Activated naive CD8-positive, alpha-beta T cell treated with anti-CD3 and anti-CD28 coated beads, Interleukin-2, amount 50 U/mL, for 24 hours (primary cell): ENCODE results near the gene MAGEB3.
"Not testable (repeated sequence)": the region's sequence is repeated elsewhere in the genome, so short reads cannot be mapped to it uniquely, and the experiment has no call there.

Experiments
- ATAC-seq: fragments of 150-1000 bp; cut with Tn5 transposase; one replicate; pipeline ENCODE4 v1.10.0; 2021
- DNase-seq: peaks from one replicate; pipeline ENCODE4 v3.0.0; 2021
- H3K27ac Mint-ChIP-seq: one replicate; pipeline ENCODE4 v1.8.0; 2021; ENCODE audit warnings: mild to moderate bottlenecking, mixed read lengths
- H3K27me3 Mint-ChIP-seq: one replicate; pipeline ENCODE4 v1.8.0; 2021; ENCODE audit warnings: mixed read lengths
- H3K36me3 Mint-ChIP-seq: one replicate; pipeline ENCODE4 v1.8.0; 2021; ENCODE audit warnings: low read depth, mixed read lengths
- H3K4me1 Mint-ChIP-seq: one replicate; pipeline ENCODE4 v1.8.0; 2021; ENCODE audit warnings: mixed read lengths
- H3K4me3 Mint-ChIP-seq: one replicate; pipeline ENCODE4 v1.8.0; 2021; ENCODE audit warnings: mild to moderate bottlenecking, moderate library complexity, mixed read lengths
- H3K9me3 Mint-ChIP-seq: one replicate; pipeline ENCODE4 v1.8.0; 2021; ENCODE audit warnings: mixed read lengths

The MAGEB3 gene

GRCh38 chrX:30230395-30230794 is at the start of gene MAGEB3:
MAGEB3 (plus strand) TSS chrX:30230657; CDS start chrX:30235925, 5,268 bp downstream.
- H3K4me1 Mint-ChIP-seq = no peaks in the 10 kb centered on the region
- no peak within 1 kb of the TSS for H3K27ac Mint-ChIP-seq
- DNase-seq (no peak), ATAC-seq (no peak)
- no peak within 1 kb of the TSS for H3K4me3 Mint-ChIP-seq
- no peaks in the 10 kb centered on the region for H3K9me3 Mint-ChIP-seq
- no peaks in the 10 kb centered on the region for H3K27me3 Mint-ChIP-seq
- H3K36me3 Mint-ChIP-seq = no peaks in the 10 kb centered on the region

- Mint-ChIP-seq H3K9me3 (no peaks in the 10 kb centered on the region), H3K27ac (no peak overlapping the region), H3K4me1 (no peaks in the 10 kb centered on the region), H3K36me3 (no peaks in the 10 kb centered on the region), H3K27me3 (no peaks in the 10 kb centered on the region), H3K4me3 (no peak overlapping the region)
- no peak for DNase-seq
- ATAC-seq = no peak
These were observed 49.1 kb upstream of the MAGEB3 start for GRCh38 chrX:30181353-30181752.

- Mint-ChIP-seq H3K9me3 (no peaks in the 10 kb centered on the region), H3K4me1 (no peaks in the 10 kb centered on the region), H3K27ac (no peak overlapping the region), H3K36me3 (no peaks in the 10 kb centered on the region), H3K27me3 (no peaks in the 10 kb centered on the region), H3K4me3 (no peak overlapping the region)
- DNase-seq = no peak
- ATAC-seq = no peak
These were observed 46.9 kb upstream of the MAGEB3 start for GRCh38 chrX:30183554-30183953.

GRCh38 chrX:30190426-30190825 is 40.0 kb upstream of the MAGEB3 start:
- Mint-ChIP-seq H3K4me1 (no peaks in the 10 kb centered on the region), H3K27me3 (no peaks in the 10 kb centered on the region)
- no peak for ATAC-seq

GRCh38 chrX:30193910-30194309 is 36.5 kb upstream of the MAGEB3 start:
- DNase-seq, H3K9me3 Mint-ChIP-seq, H3K4me1 Mint-ChIP-seq, H3K27me3 Mint-ChIP-seq, H3K4me3 Mint-ChIP-seq, ATAC-seq, H3K36me3 Mint-ChIP-seq, H3K27ac Mint-ChIP-seq: not testable (repeated sequence)

More at GRCh38 chrX:30190426-30190825, 40.0 kb upstream of the MAGEB3 start:
- Mint-ChIP-seq H3K36me3 (no peaks in the 10 kb centered on the region), H3K27ac (no peak overlapping the region), H3K4me3 (no peak overlapping the region), H3K9me3 (no peaks in the 10 kb centered on the region)
- no peak for DNase-seq

- Mint-ChIP-seq H3K9me3 (no peaks in the 10 kb centered on the region), H3K36me3 (no peaks in the 10 kb centered on the region), H3K4me1 (no peaks in the 10 kb centered on the region), H3K4me3 (no peak overlapping the region), H3K27ac (no peak overlapping the region), H3K27me3 (peaks cover 1% of the 10 kb centered on the region)
- ATAC-seq (no peak), DNase-seq (no peak)
These were observed 34.1 kb upstream of the MAGEB3 start for GRCh38 chrX:30196322-30196721.

- H3K36me3 Mint-ChIP-seq = no peaks in the 10 kb centered on the region
- H3K9me3 Mint-ChIP-seq = no peaks in the 10 kb centered on the region
- H3K4me1 Mint-ChIP-seq = no peaks in the 10 kb centered on the region
- H3K27me3 Mint-ChIP-seq = no peaks in the 10 kb centered on the region
- no peak overlapping the region for H3K27ac Mint-ChIP-seq
- no peak overlapping the region for H3K4me3 Mint-ChIP-seq
- DNase-seq (no peak), ATAC-seq (no peak)
These were observed 18.3 kb upstream of the MAGEB3 start for GRCh38 chrX:30212172-30212571.

GRCh38 chrX:30215357-30215843 is 15.1 kb upstream of the MAGEB3 start, which contains the start of gene MAGEB2:
MAGEB2 (plus strand) TSS chrX:30215563; CDS start chrX:30218581, 3,018 bp downstream.
- Mint-ChIP-seq H3K27ac (no peak within 1 kb of the TSS), H3K4me1 (no peaks in the 10 kb centered on the region), H3K4me3 (no peak within 1 kb of the TSS), H3K9me3 (no peaks in the 10 kb centered on the region), H3K36me3 (no peaks in the 10 kb centered on the region), H3K27me3 (no peaks in the 10 kb centered on the region)
- ATAC-seq (no peak), DNase-seq (no peak)

- Mint-ChIP-seq H3K27me3 (no peaks in the 10 kb centered on the region), H3K36me3 (no peaks in the 10 kb centered on the region)
- no peak for ATAC-seq
These were observed 13.0 kb upstream of the MAGEB3 start for GRCh38 chrX:30217465-30217864.

GRCh38 chrX:30219372-30219771 is 11.1 kb upstream of the MAGEB3 start:
- H3K27ac Mint-ChIP-seq = no peak overlapping the region
- DNase-seq (no peak), ATAC-seq (no peak)
- no peaks in the 10 kb centered on the region for H3K27me3 Mint-ChIP-seq
- H3K36me3 Mint-ChIP-seq = no peaks in the 10 kb centered on the region
- H3K9me3 Mint-ChIP-seq = no peaks in the 10 kb centered on the region
- no peaks in the 10 kb centered on the region for H3K4me1 Mint-ChIP-seq
- no peak overlapping the region for H3K4me3 Mint-ChIP-seq

More at GRCh38 chrX:30217465-30217864, 13.0 kb upstream of the MAGEB3 start:
- Mint-ChIP-seq H3K4me1 (no peaks in the 10 kb centered on the region), H3K9me3 (no peaks in the 10 kb centered on the region), H3K4me3 (no peak overlapping the region), H3K27ac (no peak overlapping the region)
- DNase-seq = no peak

GRCh38 chrX:30220661-30221060 is 9.8 kb upstream of the MAGEB3 start:
- Mint-ChIP-seq H3K4me1 (no peaks in the 10 kb centered on the region), H3K27ac (no peak overlapping the region), H3K36me3 (no peaks in the 10 kb centered on the region), H3K9me3 (no peaks in the 10 kb centered on the region), H3K4me3 (no peak overlapping the region), H3K27me3 (no peaks in the 10 kb centered on the region)
- DNase-seq = no peak
- no peak for ATAC-seq

- no peaks in the 10 kb centered on the region for H3K4me1 Mint-ChIP-seq
- H3K36me3 Mint-ChIP-seq = no peaks in the 10 kb centered on the region
- H3K27ac Mint-ChIP-seq = no peak overlapping the region
- H3K9me3 Mint-ChIP-seq = no peaks in the 10 kb centered on the region
- DNase-seq = no peak
- no peak overlapping the region for H3K4me3 Mint-ChIP-seq
- ATAC-seq = no peak
- no peaks in the 10 kb centered on the region for H3K27me3 Mint-ChIP-seq
These were observed 5.9 kb upstream of the MAGEB3 start for GRCh38 chrX:30224536-30224935.

GRCh38 chrX:30228526-30228925 is 1.9 kb upstream of the MAGEB3 start:
- DNase-seq (no peak), ATAC-seq (no peak)
- no peaks in the 10 kb centered on the region for H3K4me1 Mint-ChIP-seq
- H3K36me3 Mint-ChIP-seq = no peaks in the 10 kb centered on the region
- H3K27ac Mint-ChIP-seq = no peak overlapping the region
- no peak overlapping the region for H3K4me3 Mint-ChIP-seq
- H3K9me3 Mint-ChIP-seq = no peaks in the 10 kb centered on the region
- H3K27me3 Mint-ChIP-seq = no peaks in the 10 kb centered on the region

- no peaks in the 10 kb centered on the region for H3K9me3 Mint-ChIP-seq
- H3K4me1 Mint-ChIP-seq = no peaks in the 10 kb centered on the region
- no peak within 1 kb of the TSS for H3K4me3 Mint-ChIP-seq
- ATAC-seq (no peak), DNase-seq (no peak)
- H3K27ac Mint-ChIP-seq = no peak within 1 kb of the TSS
- H3K27me3 Mint-ChIP-seq = no peaks in the 10 kb centered on the region
- H3K36me3 Mint-ChIP-seq = no peaks in the 10 kb centered on the region
These were observed 11.4 kb downstream of the MAGEB3 start, which contains the start of gene MAGEB4 for GRCh38 chrX:30241724-30242415. MAGEB4 (plus strand) TSS chrX:30242000; CDS start chrX:30242136, 136 bp downstream.

- H3K27me3 Mint-ChIP-seq = no peaks in the 10 kb centered on the region
- no peak for DNase-seq
- no peak within 1 kb of the TSS for H3K27ac Mint-ChIP-seq
- no peaks in the 10 kb centered on the region for H3K9me3 Mint-ChIP-seq
- H3K36me3 Mint-ChIP-seq = no peaks in the 10 kb centered on the region
- H3K4me1 Mint-ChIP-seq = no peaks in the 10 kb centered on the region
- no peak within 1 kb of the TSS for H3K4me3 Mint-ChIP-seq
- ATAC-seq = no peak
These were observed 16.5 kb downstream of the MAGEB3 start, which contains the start of gene MAGEB1 for GRCh38 chrX:30246769-30247489. MAGEB1 (plus strand) TSS chrX:30247146; CDS start chrX:30250494, 3,348 bp downstream.
